ENCODE results near the gene ACOT8.

- TF ChIP-seq RFX5 (IDR thresholded peaks at IDR 0.05; ENCODE audit: low read depth, low read length) (no peak), MAFK (IDR thresholded peaks at IDR 0.05; ENCODE audit: low read depth, low read length) (no peak), CTCF (conservative IDR thresholded peaks at IDR 0.05; ENCODE audit: low read depth, low read length) (no peak), NFE2L2 (IDR thresholded peaks at IDR 0.05; ENCODE audit: low read depth, low read length) (no peak), POLR2A (IDR thresholded peaks at IDR 0.05; ENCODE audit: low read depth, low read length) (no peak), BHLHE40 (IDR thresholded peaks at IDR 0.05; ENCODE audit: low read depth, low read length) (no peak), USF2 (IDR thresholded peaks at IDR 0.05; ENCODE audit: low read depth, low read length) (no peak), CHD1 (IDR thresholded peaks at IDR 0.05; ENCODE audit: low read depth, low read length) (no peak), MAZ (IDR thresholded peaks at IDR 0.05; ENCODE audit: borderline replicate concordance, low read depth, low read length) (no peak), CEBPB (IDR thresholded peaks at IDR 0.05; ENCODE audit: low read depth, low read length) (no peak), SMC3 (IDR thresholded peaks at IDR 0.05; ENCODE audit: low read depth, low read length) (no peak)
Observed at GRCh38 chr20:45818239-45818638, 39.0 kb downstream of the ACOT8 start.

All from IMR-90 (cell line).